ENCODE results near the gene PTPRB. TPM values are rescaled to one million over a fixed set of nuclear protein-coding genes. Genes with fewer than 3 reads are reported as not detected.

PTPRB gene
- total RNA-seq, 2 donors from 2014 or later, result 11.2 to 20.3 TPM

- no peak for TF ChIP-seq POLR2A (IDR thresholded peaks at IDR 0.05)
- TF ChIP-seq POLR2AphosphoS5 (IDR thresholded peaks at IDR 0.05), result no peak
- TF ChIP-seq CTCF (IDR thresholded peaks at IDR 0.05), result no peak
- WGBS, result 88% methylated on average over 4 of the region's 4 CpGs
These were observed 75.7 kb downstream of the PTPRB start for GRCh38 chr12:70561550-70561949.

GRCh38 chr12:70560671-70561070 lies 76.6 kb downstream of the PTPRB start:
- peaks cover 6% of the 10 kb centered on the region for H3K27me3 ChIP-seq (replicated peaks; ENCODE audit: insufficient read depth)
- no peak for TF ChIP-seq POLR2A (IDR thresholded peaks at IDR 0.05)
- no peak for TF ChIP-seq CTCF (IDR thresholded peaks at IDR 0.05)
- no peak for TF ChIP-seq POLR2AphosphoS5 (IDR thresholded peaks at IDR 0.05)
- intact Hi-C loops (cut with DNase I), result no loop called here
- 51% methylated on average over 7 of the region's 7 CpGs for WGBS
- H3K36me3 ChIP-seq, result no peaks in the 10 kb centered on the region
- no peaks in the 10 kb centered on the region for H3K4me1 ChIP-seq (replicated peaks)
- H3K4me3 ChIP-seq, result no peak overlapping the region
- H3K9me3 ChIP-seq, result no peaks in the 10 kb centered on the region
- no peak overlapping the region for H3K27ac ChIP-seq
- no peak for DNase-seq (ENCODE audit: low spot score)

More at GRCh38 chr12:70561550-70561949, 75.7 kb downstream of the PTPRB start:
- Histone ChIP-seq H3K4me3 (no peak overlapping the region), H3K4me1 (replicated peaks) (no peaks in the 10 kb centered on the region), H3K36me3 (no peaks in the 10 kb centered on the region), H3K27me3 (replicated peaks; ENCODE audit: insufficient read depth) (peaks cover 3% of the 10 kb centered on the region), H3K27ac (no peak overlapping the region), H3K9me3 (no peaks in the 10 kb centered on the region)
- no peak for DNase-seq (ENCODE audit: low spot score)
- intact Hi-C loops (cut with DNase I), result no loop called here

- intact Hi-C loops (cut with DNase I), result no loop called here
- Histone ChIP-seq H3K27ac (no peak overlapping the region), H3K27me3 (replicated peaks; ENCODE audit: insufficient read depth) (peaks cover 6% of the 10 kb centered on the region), H3K4me1 (replicated peaks) (no peaks in the 10 kb centered on the region), H3K9me3 (no peaks in the 10 kb centered on the region), H3K4me3 (no peak overlapping the region), H3K36me3 (no peaks in the 10 kb centered on the region)
- no peak for DNase-seq (ENCODE audit: low spot score)
- TF ChIP-seq POLR2AphosphoS5 (IDR thresholded peaks at IDR 0.05) (no peak), POLR2A (IDR thresholded peaks at IDR 0.05) (no peak), CTCF (IDR thresholded peaks at IDR 0.05) (no peak)
- 75% methylated on average over 5 of the region's 5 CpGs for WGBS
These were observed 77.8 kb downstream of the PTPRB start for GRCh38 chr12:70559390-70559789.

- intact Hi-C loops (cut with DNase I), result no loop called here
- no peak for DNase-seq (ENCODE audit: low spot score)
- 99% methylated on average over 4 of the region's 4 CpGs for WGBS
- Histone ChIP-seq H3K9me3 (no peaks in the 10 kb centered on the region), H3K4me1 (replicated peaks) (no peaks in the 10 kb centered on the region), H3K27me3 (replicated peaks; ENCODE audit: insufficient read depth) (peaks cover 6% of the 10 kb centered on the region), H3K27ac (no peak overlapping the region), H3K4me3 (no peak overlapping the region), H3K36me3 (no peaks in the 10 kb centered on the region)
- no peak for TF ChIP-seq POLR2A (IDR thresholded peaks at IDR 0.05)
- no peak for TF ChIP-seq CTCF (IDR thresholded peaks at IDR 0.05)
- no peak for TF ChIP-seq POLR2AphosphoS5 (IDR thresholded peaks at IDR 0.05)
These were observed 79.5 kb downstream of the PTPRB start for GRCh38 chr12:70557583-70558191.

- H3K4me1 ChIP-seq (replicated peaks), result no peaks in the 10 kb centered on the region
- TF ChIP-seq POLR2AphosphoS5 (IDR thresholded peaks at IDR 0.05) (no peak), POLR2A (IDR thresholded peaks at IDR 0.05) (no peak), CTCF (IDR thresholded peaks at IDR 0.05) (no peak)
- no peak for DNase-seq (ENCODE audit: low spot score)
- H3K27ac ChIP-seq, result no peak overlapping the region
- no peak overlapping the region for H3K4me3 ChIP-seq
- peaks cover 6% of the 10 kb centered on the region for H3K27me3 ChIP-seq (replicated peaks; ENCODE audit: insufficient read depth)
- H3K9me3 ChIP-seq, result no peaks in the 10 kb centered on the region
- 53% methylated on average over 5 of the region's 5 CpGs for WGBS
- H3K36me3 ChIP-seq, result no peaks in the 10 kb centered on the region
- intact Hi-C loops (cut with DNase I), result no loop called here
These were observed 80.9 kb downstream of the PTPRB start for GRCh38 chr12:70556179-70556869.
